ENCODE measurements around the gene FAM151B.
A peak's percentile ranks its signal among the peaks of the same experiment; 100 is the strongest.
"Not testable (repeated sequence)": the region's sequence is repeated elsewhere in the genome, so short reads cannot be mapped to it uniquely, and the experiment has no call there.

The FAM151B gene

GRCh38 chr5:80502800-80503199 lies 14.9 kb downstream of the FAM151B start:
- no peak for DNase-seq (ENCODE audit: low read depth in 1 of 2, low spot score in 1 of 2)

DNA sequence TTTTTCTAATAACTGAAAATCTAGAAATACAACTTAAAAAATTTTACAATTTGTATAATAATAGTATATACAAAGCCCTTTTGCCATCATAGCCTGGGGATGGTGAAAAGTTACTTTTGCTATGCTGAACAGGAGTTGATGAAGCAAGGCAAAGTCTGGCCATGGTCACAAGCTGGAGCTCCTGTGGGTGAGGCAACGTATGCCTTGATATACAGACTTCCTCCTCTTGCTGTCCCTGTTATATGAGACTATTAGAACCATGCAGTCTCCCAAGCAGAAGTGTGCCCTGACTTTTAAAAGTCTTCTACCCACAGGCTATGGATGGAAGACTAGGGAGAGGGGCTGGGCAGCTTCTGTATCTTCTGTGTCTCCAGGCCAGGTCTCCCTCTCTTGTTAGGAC lies 15.7 kb downstream of the FAM151B start:
- no peak for DNase-seq (ENCODE audit: low read depth in 1 of 2, low spot score in 1 of 2)

DNA sequence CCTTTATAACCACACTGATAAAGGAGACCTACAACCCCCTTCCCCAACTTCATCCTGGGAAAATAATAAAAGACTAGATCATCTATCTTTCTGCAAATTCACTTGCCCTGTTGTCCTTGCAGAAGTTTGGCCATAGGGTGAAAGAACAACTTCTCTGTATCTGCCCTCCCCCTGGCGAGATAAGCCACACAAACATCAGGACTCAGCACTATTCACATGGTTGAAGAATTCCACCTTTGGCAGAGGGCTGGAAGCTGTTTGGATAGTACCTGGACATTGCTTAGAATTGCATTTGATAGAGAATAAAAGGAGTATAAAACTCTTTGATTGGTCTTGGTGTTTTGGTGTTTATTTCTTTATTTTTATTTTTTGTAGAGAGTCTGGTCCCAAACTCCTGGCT lies 16.9 kb downstream of the FAM151B start:
- DNase-seq (ENCODE audit: low read depth in 1 of 2, low spot score in 1 of 2), result no peak

DNA sequence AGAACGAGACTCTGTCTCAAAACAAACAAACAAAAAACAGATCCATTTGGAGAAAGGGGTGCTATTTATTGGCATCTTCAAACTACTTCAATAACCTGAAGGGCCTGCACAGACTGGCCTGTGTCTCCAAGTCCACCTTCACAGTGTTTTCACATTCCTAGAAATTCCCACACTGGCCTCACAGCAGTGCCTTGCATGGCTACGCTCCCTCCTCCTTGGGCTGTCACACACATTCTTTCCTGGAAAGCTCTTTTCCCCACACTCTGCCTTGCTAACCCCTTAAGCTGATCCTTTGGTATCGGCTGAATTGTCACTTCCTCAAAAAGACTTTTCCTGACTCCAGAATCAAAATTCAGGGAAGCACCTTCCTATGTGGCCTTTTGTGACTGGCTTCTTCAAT lies 19.8 kb downstream of the FAM151B start:
- DNase-seq (ENCODE audit: low read depth in 1 of 2, low spot score in 1 of 2), result no peak

- DNase-seq (ENCODE audit: low read depth in 1 of 2, low spot score in 1 of 2), result no peak
Measured at GRCh38 chr5:80508844-80509243, 20.9 kb downstream of the FAM151B start.

GRCh38 chr5:80509362-80509761 lies 21.5 kb downstream of the FAM151B start:
- DNase-seq (ENCODE audit: low read depth in 1 of 2, low spot score in 1 of 2), result no peak

DNA sequence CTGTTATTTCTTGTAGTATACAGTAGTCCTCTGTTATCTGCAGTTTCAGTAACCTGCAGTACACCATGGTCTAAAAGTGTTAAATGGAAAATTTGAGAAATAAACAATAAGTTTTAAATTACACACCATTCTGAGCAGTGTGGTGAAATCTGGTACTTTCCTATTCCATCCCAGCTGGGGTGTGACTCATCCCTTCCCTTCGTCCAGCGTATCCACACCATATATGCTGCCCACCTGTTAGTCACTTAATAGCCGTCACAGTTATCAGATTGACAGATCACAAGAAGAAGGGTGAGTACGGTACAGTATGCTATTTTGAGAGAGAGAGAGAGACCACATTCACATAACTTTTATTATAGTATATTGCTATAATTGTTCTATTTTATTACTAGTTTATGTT lies 28.9 kb downstream of the FAM151B start:
- DNase-seq (ENCODE audit: low read depth in 1 of 2, low spot score in 1 of 2), result peak in 1 of 2 donors; percentile 7

DNA sequence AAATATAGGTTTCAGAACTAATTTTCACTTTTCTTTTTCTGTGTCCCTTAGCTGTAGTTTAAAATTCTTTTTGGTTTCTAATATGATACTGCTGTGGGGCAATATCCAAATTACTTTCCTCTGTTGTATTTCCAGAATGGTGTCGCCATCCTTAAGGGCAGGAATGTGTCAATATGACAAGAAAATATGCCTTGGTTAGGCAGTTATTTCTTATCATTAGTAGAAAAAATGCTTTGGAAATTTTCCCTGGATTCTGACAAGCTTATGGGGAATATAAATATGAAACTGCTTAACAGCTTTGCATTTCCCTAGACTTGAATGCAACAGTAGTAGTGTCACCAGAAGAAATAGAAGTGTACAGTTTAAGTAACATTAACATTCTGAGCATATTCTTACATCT lies 52.8 kb downstream of the FAM151B start:
- DNase-seq (ENCODE audit: low read depth in 1 of 2, low spot score in 1 of 2), result no peak

DNA sequence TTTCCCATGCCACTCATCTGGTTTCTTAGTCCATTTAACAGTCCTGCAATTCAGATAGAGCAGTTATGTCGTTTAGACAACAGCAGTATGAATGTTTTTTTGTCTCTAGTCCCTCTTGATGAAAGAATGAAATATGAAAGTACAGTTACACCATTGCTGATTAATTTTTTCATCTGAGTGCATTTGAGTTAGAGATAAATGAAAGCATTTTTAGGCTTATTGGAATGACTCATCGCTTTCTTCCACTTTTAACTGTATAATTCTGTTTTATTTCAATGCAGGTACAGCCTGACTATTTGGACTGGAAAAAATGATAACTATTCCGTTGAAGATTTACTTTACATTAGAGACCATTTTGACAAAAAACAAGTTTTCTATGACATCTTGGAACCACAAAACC lies 53.5 kb downstream of the FAM151B start:
- no peak for DNase-seq (ENCODE audit: low read depth in 1 of 2, low spot score in 1 of 2)

GRCh38 chr5:80554646-80555045 lies 66.7 kb downstream of the FAM151B start:
- no peak for DNase-seq (ENCODE audit: low read depth in 1 of 2, low spot score in 1 of 2)

DNA sequence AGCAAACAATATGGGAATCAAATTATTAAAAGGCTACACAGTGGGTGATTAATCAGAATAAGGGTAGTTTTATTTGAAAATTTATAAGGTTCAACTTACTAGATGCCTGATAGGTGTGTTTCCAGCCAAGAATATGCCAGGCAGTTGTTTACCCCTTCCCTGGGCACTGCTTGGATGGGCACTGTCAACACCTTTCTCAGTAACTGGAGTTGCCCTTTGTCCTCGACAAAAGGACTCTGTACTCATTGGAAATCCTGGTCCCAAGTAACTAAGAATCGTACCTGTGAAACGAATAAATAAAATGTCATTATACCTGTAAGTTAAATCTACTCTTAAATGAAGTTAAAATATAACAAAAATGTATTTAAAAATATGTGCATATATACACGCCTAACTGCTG lies 67.2 kb downstream of the FAM151B start:
- no peak for DNase-seq (ENCODE audit: low read depth in 1 of 2, low spot score in 1 of 2)

DNA sequence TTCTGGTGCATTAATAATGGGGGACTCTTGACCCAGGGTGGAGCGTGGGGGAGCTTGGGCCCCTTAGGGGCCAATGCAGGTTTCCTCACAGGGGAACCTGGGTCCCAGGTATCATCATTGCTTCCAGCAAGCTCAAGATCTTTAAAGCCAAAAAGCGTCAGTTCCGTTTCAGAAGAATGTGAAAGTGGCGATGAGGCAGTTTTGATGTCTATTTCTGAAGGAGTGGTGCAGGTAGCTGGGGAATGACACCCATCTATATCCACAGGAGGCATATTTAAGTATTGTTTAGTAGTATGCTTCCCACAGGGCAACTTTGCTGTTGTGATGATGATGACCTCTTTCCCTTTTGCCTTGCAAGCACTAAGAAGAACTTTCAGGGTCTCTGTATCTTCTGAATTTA lies 71.3 kb downstream of the FAM151B start:
- no peak for DNase-seq (ENCODE audit: low read depth in 1 of 2, low spot score in 1 of 2)

GRCh38 chr5:80565330-80565729 lies 77.4 kb downstream of the FAM151B start:
- DNase-seq (ENCODE audit: low read depth in 1 of 2, low spot score in 1 of 2), result no peak

- no peak for DNase-seq (ENCODE audit: low read depth in 1 of 2, low spot score in 1 of 2)
Measured at GRCh38 chr5:80566711-80567259, 78.9 kb downstream of the FAM151B start.

- no peak for DNase-seq (ENCODE audit: low read depth in 1 of 2, low spot score in 1 of 2)
Measured at GRCh38 chr5:80568251-80568650, 80.4 kb downstream of the FAM151B start.

- no peak for DNase-seq (ENCODE audit: low read depth in 1 of 2, low spot score in 1 of 2)
Measured at GRCh38 chr5:80569086-80569960, 81.4 kb downstream of the FAM151B start.

DNA sequence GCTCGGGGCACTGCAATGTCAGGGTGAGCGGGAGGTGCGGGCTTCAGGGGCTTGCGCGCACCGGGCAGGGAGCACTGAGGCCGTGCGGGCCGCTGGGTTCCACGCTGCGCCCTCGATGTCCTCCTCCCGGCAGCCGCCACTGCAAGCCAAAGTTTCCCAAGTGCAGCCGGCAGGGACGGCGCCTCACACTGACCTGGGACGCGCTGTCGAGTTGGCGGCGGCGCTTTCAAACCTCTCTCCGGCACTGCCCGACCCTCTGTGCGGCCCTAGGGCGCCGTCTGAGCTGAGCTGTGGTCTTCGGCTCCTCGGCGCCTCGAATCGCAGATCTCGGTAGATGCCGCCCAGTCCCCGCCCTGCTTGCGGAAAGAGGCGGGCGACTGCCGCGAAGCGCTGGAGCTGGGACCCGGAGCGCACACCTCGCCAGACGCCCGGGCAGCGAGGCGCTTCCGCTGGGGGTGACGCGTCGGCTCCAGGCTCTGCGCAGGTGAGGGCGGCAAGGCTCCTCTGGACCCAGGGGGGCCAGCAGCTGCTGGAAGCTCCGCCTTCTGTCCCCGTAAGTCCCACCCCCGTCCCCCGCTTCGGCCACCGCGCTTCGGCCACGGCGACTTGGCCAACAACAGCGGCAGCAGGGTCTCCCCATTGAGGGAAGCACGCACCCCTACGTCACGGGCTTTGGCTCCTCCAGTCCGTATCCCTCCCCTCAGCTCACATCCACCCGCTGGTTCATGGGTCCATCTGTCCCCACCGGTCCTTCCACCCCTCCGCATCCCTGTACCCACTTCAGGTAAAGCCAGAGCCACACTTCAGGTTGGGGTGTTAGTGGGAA lies 82.3 kb downstream of the FAM151B start, which contains the start of gene ANKRD34B:
TSS of gene ANKRD34B (minus strand) at position 320 of the 826 bp plus-strand sequence. CDS start 10,261 bp downstream, outside the sequence.
- DNase-seq (ENCODE audit: low read depth in 1 of 2, low spot score in 1 of 2), result no peak

GRCh38 chr5:80573062-80573461 lies 85.2 kb downstream of the FAM151B start:
- no peak for DNase-seq (ENCODE audit: low read depth in 1 of 2, low spot score in 1 of 2)

DNA sequence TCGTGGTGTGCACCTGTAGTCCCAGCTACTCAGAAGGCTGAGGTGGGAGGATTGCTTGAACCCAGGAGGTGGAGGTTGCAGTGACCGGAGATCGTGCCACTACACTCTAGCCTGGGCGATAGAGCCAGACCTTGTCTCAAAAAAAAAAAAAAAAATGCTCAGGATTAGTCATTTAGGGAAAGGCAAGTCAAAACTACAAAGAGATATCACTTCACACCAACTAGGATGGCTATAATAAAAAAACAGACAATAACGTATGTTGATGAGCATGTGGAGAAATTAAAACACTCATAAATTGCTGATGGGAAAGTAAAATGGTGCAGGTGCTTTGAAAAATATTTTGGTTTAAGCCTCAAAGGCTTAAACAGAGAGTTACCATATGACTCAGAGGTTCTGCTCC lies 88.5 kb downstream of the FAM151B start:
- no peak for DNase-seq (ENCODE audit: low read depth in 1 of 2, low spot score in 1 of 2)

GRCh38 chr5:80577707-80578106 lies 89.8 kb downstream of the FAM151B start:
- no peak for DNase-seq (ENCODE audit: low read depth in 1 of 2, low spot score in 1 of 2)

DNA sequence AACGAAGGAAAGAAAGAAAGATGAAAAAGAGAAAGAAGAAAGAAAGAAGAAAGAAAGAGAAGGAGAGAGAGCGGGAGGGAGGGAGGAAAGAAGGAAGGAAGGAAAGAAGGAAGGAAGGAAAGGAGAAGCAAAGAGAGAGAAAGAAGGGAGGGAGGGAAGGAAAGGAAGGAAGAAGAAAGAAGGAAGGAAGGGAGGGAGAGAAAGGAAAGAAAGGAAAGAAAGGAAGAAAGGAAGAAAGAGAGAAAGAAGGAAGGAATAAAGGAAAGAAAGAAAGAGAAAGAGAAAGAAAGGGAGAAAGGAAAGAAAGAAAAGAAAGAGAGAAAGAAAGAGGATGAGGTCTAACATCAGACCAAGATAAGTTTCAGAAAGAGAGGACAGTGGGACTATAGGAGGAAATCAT lies 91.2 kb downstream of the FAM151B start:
- no peak for DNase-seq (ENCODE audit: low read depth in 1 of 2, low spot score in 1 of 2)

GRCh38 chr5:80580291-80580690 lies 92.4 kb downstream of the FAM151B start:
- not testable (repeated sequence) for DNase-seq (ENCODE audit: low read depth in 1 of 2, low spot score in 1 of 2)

All from activated CD4-positive, alpha-beta T cell treated with anti-CD3 and anti-CD28 coated beads, Interleukin-2, amount 50 U/mL, for 24 hours (primary cell).